ENCODE data around the gene INHBC. TPM values are rescaled to one million over a fixed set of nuclear protein-coding genes. Genes with fewer than 3 reads are reported as not detected.

Gene INHBC
- total RNA-seq, 1 experiment from 2014 or later, result not detected

DNA sequence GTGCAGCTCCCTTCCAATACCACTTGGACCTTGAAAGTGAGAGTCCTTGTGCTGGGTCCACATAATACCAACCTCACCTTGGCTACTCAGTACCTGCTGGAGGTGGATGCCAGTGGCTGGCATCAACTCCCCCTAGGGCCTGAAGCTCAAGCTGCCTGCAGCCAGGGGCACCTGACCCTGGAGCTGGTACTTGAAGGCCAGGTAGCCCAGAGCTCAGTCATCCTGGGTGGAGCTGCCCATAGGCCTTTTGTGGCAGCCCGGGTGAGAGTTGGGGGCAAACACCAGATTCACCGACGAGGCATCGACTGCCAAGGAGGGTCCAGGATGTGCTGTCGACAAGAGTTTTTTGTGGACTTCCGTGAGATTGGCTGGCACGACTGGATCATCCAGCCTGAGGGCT, 14.8 kb downstream of the INHBC start:
- in situ Hi-C loops (cut with HindIII; ENCODE audit: low pct_unique_long_range_greater_than_20kb, low sequenced_read_pairs), result no loop called here

DNA sequence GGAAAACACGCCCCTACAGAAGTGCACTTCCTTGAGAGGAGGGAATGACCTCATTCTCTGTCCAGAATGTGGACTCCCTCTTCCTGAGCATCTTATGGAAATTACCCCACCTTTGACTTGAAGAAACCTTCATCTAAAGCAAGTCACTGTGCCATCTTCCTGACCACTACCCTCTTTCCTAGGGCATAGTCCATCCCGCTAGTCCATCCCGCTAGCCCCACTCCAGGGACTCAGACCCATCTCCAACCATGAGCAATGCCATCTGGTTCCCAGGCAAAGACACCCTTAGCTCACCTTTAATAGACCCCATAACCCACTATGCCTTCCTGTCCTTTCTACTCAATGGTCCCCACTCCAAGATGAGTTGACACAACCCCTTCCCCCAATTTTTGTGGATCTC, 15.5 kb downstream of the INHBC start:
- in situ Hi-C loops (cut with HindIII; ENCODE audit: low pct_unique_long_range_greater_than_20kb, low sequenced_read_pairs), result no loop called here
- DNase-seq (ENCODE audit: low read depth), result no peak

More for the DNA sequence above, 14.8 kb downstream of the INHBC start:
- no peak for DNase-seq (ENCODE audit: low read depth)

DNA sequence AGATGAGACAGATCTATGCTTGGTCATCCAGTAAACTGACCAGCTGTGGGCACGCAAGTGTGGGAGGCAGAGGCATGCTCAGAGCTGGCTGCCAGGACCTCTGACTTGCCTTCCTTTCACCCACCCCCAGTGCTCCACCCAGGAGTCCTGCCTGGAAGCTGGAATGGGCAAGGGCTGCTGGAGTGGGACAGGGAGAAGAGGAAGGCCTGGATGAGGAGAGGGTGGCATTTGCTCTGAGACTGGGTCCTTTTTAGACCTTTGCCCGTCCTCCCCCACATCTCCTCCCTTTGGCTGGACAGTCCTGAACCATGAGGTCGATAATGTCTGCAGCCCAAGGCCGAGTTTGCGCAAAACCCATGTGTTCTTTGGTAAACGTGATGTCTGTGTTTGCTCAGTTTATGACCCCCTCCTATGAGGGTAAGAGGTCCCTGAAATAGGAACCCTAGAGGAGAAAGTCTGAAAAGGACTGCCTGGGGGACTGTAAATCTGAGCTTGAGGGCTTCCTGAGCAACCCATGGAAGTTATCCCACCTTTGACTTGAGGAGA, 16.7 kb downstream of the INHBC start:
- no peak for DNase-seq (ENCODE audit: low read depth)
- in situ Hi-C loops (cut with HindIII; ENCODE audit: low pct_unique_long_range_greater_than_20kb, low sequenced_read_pairs), result no loop called here

DNA sequence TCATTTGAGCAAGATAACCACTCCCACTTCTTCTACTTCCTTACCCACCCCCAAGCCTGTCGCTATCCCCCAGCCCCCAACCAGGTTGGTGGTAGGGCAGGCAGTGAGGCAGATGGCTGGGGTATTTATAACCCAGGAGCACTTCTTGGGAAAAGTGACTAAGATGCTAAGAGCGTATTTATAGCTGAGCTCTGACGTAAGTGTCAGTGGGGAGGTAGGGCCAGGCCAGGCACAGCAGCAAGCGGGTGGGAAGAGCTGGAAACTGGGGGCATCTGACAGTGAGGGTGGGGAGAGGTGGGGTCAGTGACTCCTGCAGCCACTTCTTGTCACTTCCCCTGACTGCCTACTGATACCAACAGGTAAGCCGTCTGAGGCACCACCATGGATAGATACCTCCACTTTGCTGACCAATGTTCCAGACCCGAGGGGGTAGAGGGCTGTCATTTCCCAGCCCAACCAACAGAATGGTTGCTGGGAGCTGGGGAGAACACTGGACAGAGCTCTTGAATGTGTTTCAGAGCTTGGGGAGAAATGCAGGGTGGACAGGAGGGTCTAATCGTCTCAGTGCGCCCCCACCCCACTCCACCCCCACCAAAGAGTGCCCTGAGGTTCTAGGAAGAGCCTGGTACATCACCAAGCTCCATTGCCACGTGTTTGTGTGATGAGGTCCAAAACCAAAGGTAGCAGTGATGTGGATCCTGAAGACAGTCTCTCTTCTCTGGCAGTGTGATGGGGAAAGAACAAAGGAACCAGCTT, 17.8 kb downstream of the INHBC start:
- in situ Hi-C loops (cut with HindIII; ENCODE audit: low pct_unique_long_range_greater_than_20kb, low sequenced_read_pairs), result no loop called here
- DNase-seq (ENCODE audit: low read depth), result no peak

DNA sequence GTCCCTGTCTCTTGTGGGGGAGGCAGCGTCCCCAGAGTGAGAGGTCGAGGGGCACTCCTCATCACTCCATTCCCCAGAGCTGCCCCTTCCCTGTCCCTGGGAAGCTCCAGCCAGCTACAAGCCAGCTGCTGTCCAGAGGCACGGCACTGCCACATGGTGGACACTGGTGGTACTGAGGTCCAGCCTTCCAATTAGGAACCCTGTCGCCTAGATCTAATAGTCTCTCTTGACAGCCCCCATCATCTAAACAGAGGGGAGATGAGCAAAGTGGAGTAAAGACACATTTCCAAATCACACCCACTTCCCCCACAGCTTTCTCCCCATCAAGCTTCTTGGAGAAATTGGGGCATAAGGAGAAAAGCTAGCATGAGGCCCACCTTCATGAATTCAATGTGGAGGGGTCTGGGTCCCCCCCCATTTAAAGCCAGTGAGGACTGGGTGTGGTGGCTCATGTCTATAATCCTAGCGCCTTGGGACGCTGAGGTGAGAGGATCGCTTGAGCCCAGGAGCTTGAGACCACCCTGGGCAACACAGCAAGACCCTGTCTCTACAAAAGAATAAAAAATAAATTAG, 18.4 kb downstream of the INHBC start:
- DNase-seq (ENCODE audit: low read depth), result peak; percentile 52
- in situ Hi-C loops (cut with HindIII; ENCODE audit: low pct_unique_long_range_greater_than_20kb, low sequenced_read_pairs), result no loop called here

DNA sequence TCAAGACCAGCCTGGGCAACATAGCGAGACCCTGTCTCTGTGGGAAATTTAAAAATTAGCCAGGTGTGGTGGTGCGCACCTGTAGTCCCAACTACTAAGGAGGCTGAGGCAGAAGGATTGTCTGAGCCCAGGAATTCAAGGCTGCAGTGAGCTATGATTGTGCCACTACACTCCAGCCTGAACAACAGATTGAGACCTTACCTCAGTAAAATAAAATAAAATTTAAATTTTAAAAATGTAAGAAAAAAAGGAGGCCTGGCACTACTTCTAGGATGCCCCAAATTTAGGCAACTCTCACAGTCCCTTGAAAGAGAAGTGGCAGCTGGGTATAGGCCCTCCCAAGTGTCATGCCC, 19.6 kb downstream of the INHBC start:
- no peak for DNase-seq (ENCODE audit: low read depth)
- in situ Hi-C loops (cut with HindIII; ENCODE audit: low pct_unique_long_range_greater_than_20kb, low sequenced_read_pairs), result no loop called here

DNA sequence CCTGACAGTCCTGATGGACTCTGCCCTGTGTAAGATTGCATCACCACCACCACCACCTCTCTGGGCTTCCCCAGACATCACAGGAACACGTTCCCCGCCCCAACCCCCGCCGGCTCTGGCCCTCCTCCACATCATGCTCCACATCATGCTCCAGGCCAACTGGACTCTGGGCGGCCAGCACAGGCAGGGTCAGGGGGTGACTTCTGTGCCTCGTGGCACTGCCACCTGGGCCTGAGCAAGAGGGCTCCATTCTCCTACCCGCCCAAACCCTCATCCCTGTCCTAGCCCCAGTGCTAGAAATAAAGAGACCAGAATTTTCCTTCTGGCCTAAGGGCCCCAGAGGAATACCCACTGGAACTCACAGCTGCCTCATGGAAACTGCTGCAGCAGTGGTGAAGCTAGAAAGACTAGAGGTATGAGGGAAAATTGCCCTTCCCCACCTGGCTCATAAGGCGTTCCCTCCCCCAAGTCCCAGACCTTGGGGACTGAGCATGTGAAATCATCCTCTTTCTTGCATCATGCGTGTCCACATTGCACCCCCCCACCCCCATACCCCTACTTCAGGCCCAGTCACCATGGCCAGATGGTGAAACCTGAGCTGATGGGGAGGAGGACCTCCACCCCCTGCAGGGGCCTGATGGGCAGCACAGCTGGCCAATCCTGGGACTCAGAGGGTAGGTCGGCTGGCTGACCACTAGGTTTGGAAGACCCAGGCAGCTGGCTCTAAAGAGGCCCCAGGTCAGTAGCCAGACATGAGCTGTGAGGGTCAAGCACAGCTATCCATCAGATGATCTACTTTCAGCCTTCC, 20.2 kb downstream of the INHBC start, which contains the start of gene INHBE:
Gene INHBE, plus strand, starts transcription at position 742 of the 808 bp plus-strand sequence. CDS start 230 bp downstream, outside the sequence.
- peak; percentile 44 for DNase-seq (ENCODE audit: low read depth)
- in situ Hi-C loops (cut with HindIII; ENCODE audit: low pct_unique_long_range_greater_than_20kb, low sequenced_read_pairs), result no loop called here

DNA sequence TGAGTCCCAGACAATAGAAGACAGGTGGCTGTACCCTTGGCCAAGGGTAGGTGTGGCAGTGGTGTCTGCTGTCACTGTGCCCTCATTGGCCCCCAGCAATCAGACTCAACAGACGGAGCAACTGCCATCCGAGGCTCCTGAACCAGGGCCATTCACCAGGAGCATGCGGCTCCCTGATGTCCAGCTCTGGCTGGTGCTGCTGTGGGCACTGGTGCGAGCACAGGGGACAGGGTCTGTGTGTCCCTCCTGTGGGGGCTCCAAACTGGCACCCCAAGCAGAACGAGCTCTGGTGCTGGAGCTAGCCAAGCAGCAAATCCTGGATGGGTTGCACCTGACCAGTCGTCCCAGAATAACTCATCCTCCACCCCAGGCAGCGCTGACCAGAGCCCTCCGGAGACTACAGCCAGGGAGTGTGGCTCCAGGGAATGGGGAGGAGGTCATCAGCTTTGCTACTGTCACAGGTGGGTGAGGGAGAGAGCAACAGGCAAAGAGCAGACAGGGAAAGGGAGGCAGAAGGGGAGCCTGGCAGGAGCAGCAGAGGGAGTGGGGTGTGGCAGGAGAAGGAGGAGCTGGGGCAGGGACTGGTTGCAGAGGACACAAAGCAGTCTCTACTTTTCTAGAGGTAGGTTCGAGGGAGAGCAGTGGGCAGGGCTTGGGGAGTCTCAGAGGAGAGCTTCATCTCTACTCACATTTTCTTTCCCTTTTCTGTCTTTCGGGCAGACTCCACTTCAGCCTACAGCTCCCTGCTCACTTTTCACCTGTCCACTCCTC, 21.0 kb downstream of the INHBC start:
- in situ Hi-C loops (cut with HindIII; ENCODE audit: low pct_unique_long_range_greater_than_20kb, low sequenced_read_pairs), result no loop called here
- DNase-seq (ENCODE audit: low read depth), result no peak

DNA sequence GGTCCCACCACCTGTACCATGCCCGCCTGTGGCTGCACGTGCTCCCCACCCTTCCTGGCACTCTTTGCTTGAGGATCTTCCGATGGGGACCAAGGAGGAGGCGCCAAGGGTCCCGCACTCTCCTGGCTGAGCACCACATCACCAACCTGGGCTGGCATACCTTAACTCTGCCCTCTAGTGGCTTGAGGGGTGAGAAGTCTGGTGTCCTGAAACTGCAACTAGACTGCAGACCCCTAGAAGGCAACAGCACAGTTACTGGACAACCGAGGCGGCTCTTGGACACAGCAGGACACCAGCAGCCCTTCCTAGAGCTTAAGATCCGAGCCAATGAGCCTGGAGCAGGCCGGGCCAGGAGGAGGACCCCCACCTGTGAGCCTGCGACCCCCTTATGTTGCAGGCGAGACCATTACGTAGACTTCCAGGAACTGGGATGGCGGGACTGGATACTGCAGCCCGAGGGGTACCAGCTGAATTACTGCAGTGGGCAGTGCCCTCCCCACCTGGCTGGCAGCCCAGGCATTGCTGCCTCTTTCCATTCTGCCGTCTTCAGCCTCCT, 21.6 kb downstream of the INHBC start:
- peak; percentile 51 for DNase-seq (ENCODE audit: low read depth)
- in situ Hi-C loops (cut with HindIII; ENCODE audit: low pct_unique_long_range_greater_than_20kb, low sequenced_read_pairs), result no loop called here

DNA sequence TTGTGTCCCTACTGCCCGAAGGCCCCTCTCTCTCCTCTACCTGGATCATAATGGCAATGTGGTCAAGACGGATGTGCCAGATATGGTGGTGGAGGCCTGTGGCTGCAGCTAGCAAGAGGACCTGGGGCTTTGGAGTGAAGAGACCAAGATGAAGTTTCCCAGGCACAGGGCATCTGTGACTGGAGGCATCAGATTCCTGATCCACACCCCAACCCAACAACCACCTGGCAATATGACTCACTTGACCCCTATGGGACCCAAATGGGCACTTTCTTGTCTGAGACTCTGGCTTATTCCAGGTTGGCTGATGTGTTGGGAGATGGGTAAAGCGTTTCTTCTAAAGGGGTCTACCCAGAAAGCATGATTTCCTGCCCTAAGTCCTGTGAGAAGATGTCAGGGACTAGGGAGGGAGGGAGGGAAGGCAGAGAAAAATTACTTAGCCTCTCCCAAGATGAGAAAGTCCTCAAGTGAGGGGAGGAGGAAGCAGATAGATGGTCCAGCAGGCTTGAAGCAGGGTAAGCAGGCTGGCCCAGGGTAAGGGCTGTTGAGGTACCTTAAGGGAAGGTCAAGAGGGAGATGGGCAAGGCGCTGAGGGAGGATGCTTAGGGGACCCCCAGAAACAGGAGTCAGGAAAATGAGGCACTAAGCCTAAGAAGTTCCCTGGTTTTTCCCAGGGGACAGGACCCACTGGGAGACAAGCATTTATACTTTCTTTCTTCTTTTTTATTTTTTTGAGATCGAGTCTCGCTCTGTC, 22.3 kb downstream of the INHBC start:
- DNase-seq (ENCODE audit: low read depth), result no peak
- in situ Hi-C loops (cut with HindIII; ENCODE audit: low pct_unique_long_range_greater_than_20kb, low sequenced_read_pairs), result no loop called here

DNA sequence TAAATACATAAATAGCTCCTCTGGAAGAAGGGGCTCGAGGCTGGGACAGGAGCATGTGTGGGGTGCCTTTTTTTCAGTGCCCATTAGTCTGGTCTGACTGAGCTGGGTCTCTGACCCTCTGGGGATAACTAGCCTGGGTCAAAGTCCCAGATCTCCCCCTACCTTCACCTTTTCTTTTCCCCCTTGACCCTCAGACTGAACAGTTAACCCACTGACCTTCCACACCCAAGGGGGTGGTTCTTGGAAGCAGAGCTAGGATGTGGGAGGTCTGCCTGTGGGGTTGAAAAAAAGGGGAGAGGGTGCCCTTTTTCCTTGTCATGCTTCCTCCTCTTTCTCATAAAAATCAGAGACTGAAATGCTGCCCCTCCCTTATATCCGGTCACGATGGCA, 24.1 kb downstream of the INHBC start:
- in situ Hi-C loops (cut with HindIII; ENCODE audit: low pct_unique_long_range_greater_than_20kb, low sequenced_read_pairs), result no loop called here

DNA sequence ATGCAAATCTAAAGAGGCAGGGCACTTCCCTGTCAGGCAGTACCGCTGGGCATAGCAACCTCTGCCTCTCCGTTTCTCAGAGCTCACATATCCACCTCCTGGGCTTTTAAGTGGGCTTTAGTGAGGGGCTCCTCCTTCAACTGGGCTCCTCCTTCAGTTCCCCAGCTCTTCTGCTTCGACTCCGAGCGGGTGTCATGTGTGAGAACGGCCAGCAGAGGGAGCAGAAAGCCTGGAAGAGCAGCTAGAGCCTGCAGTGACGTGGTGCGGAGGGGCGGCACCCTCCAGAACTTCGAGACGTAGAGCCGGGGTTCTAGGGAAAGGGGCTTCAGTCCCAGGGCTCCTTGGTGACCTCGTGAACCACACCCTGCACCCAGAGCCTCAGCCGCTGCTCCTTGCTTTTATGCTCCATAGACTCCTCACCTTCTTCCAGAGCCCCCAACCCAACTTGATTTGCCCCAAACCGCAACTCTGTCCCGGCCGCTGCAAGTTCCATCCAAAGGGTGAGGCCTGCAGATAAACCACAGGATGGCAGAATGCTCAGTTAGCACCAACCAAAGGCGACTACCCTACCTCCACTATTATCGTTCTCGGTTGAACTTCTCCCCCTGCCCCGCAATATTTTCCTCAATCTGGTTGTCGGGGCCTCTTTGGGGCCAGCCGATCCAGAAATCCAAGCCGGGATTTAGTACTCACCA, 24.6 kb downstream of the INHBC start:
- peak; percentile 99 for DNase-seq (ENCODE audit: low read depth)
- in situ Hi-C loops (cut with HindIII; ENCODE audit: low pct_unique_long_range_greater_than_20kb, low sequenced_read_pairs), result no loop called here

More for the DNA sequence above, 24.1 kb downstream of the INHBC start:
- no peak for DNase-seq (ENCODE audit: low read depth)

DNA sequence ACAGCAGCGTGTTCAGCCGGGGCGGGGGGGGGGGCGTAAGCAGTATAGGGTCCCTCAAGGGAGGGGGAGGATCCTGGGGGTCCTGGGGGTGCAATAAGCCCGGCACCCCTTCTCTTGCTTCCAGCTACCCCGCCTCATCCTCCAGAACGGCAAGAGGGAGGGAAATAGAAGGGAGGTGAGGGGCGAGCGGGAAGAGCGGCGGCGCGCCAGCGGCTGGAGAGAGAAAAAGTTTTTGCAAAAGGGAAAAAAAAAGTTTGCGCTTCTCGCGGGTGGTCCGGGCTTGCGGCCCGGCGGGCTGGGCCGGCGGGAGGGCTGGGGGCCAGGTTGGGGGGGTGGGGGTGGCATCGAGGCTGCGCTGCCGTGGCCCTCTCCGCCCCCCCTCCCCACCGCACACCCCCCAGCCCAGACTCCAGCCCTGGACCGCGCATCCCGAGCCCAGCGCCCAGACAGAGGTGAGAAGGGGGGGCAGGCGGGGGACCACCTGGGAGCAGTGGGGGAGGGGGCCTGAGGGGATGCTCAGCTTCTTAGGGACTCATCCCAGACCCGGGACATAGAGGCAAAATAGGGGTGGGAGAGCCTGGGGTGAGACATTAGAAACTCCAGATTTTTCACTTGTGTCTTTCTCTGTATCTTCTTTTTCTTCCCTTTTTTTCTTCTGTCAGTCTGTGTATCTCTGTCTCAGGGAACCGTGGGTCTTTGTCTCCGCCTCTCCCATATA, 25.3 kb downstream of the INHBC start, which contains the start of gene GLI1:
Gene GLI1, plus strand, starts transcription at position 36 of the 718 bp plus-strand sequence. CDS start 3,907 bp downstream, outside the sequence.
- no peak for DNase-seq (ENCODE audit: low read depth)
- in situ Hi-C loops (cut with HindIII; ENCODE audit: low pct_unique_long_range_greater_than_20kb, low sequenced_read_pairs), result no loop called here

DNA sequence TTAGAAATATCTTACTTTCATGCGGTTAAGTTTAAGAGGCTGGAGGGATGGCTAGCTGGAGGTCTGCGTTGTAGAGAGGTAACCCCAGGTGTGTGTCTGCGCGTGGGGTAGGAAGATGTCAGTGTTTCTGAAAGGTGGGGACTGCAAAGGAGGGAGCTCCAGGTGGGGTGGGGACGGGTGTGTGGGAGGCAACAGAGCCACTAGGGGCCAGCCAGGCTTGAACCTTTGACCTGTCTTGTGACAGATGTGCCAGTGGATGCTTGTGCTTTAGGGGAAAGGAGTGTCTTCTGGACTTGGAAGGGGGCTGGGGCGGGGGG, 25.8 kb downstream of the INHBC start:
- in situ Hi-C loops (cut with HindIII; ENCODE audit: low pct_unique_long_range_greater_than_20kb, low sequenced_read_pairs), result no loop called here
- DNase-seq (ENCODE audit: low read depth), result peak; percentile 32

DNA sequence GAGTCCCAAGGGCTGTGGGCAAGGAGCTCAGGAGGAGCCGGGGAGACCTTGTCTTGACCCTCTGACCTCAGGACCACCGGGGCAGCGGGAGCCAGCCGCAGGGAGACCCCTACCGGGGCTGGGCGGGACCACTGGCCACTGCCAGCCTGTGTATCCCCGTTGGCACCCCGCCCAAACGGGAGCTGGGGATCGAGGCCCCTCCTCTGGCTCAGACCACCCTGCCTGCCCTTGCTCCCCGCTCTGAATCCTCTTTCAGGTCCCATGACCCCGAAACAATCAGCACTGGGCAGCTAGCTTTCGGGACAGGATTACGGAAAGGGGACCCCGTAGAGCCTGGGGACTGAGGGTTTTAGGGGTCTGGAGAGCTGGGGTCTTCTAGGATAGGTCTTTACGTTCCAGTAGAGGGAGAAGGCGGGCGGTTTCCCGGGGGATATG, 26.3 kb downstream of the INHBC start:
- in situ Hi-C loops (cut with HindIII; ENCODE audit: low pct_unique_long_range_greater_than_20kb, low sequenced_read_pairs), result no loop called here
- DNase-seq (ENCODE audit: low read depth), result no peak

DNA sequence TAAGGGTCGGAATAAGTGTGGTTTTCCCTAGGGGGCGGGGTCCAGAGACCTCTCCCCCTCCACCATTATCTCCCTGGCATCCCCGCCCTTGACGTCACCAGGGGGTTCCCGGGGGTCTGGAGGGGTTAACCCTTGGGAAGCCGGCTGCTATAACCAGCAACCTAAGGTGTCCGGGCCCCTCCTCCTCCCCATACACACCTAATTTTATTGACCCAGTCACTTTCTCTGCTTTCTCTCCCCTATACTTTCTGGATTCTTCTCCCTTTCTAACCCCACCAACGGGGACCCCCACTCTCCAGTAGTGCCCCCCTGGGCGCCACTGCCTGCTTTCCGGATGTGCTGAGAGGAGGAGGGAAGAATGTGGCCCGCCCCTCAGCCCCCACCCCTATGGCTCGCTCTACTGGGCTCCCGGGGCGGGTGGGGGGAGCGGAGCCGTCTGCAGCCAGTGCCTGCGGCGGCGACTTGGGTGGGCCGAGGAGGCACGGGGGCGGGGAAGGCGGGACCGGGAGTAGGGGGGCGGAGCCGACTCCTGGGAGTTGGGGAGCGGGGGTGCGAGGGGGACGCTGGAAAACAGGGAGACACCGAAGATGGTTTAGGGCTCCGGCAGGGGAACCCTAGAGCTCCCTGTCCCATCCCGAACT, 26.8 kb downstream of the INHBC start:
- peak; percentile 63 for DNase-seq (ENCODE audit: low read depth)
- in situ Hi-C loops (cut with HindIII; ENCODE audit: low pct_unique_long_range_greater_than_20kb, low sequenced_read_pairs), result no loop called here

Data from Caki2 (cell line).